Fibroblast of the aortic adventitia (primary cell): ENCODE data around the gene NUCB1. TPM values are rescaled to one million over a fixed set of nuclear protein-coding genes. Genes with fewer than 3 reads are reported as not detected.
"Not testable (repeated sequence)": the region's sequence is repeated elsewhere in the genome, so short reads cannot be mapped to it uniquely, and the experiment has no call there.

Source experiments
- DNase-seq: peaks from one replicate; pipeline ENCODE4 v3.0.0-alpha.2; 2010; ENCODE audit warnings: low read depth
- H3K4me3 ChIP-seq: 2 replicates; pipeline ENCODE4 v1.5.1; 2011; ENCODE audit warnings: low read depth, mild to moderate bottlenecking, control low read depth, low read length, moderate library complexity
- total RNA-seq: library from RNA; depleted of rRNA; stranded (reverse); fragments of >200 nt; gene quantifications from 2 replicates; pipeline ENCODE4 v1.2.3, GENCODE V29; 2012; ENCODE audit warnings: low replicate concordance
- TF ChIP-seq, protein P1 (sequence below): IDR thresholded peaks from 2 replicates; pipeline ENCODE4 v1.5.1; 2011; ENCODE audit warnings: mild to moderate bottlenecking, low read length, control low read depth, inconsistent platforms; ENCODE audit not compliant: insufficient read depth

The NUCB1 gene
- total RNA-seq, 1 donor, result 267 TPM

DNA sequence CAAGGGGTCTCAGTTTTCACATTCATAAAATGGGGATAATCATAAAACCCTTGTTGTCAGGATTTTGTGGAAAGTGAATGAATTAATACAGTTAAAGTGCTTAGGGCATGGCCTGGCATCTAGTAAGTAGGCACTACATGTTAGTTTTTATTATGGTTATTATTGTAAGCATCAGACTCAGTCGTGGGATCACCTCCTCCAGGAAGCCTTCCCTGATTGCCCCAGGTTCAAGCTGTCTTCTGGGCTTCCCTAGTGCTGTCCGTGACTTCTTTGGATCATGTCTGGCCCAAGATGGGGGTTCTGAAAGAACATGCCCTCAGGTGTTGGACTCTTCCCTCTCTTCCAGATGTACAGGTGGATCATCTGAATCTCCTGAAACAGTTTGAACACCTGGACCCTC is 10.7 kb downstream of the NUCB1 start:
- no peak overlapping the region for H3K4me3 ChIP-seq
- DNase-seq, result no peak
- TF ChIP-seq, protein P1, sequence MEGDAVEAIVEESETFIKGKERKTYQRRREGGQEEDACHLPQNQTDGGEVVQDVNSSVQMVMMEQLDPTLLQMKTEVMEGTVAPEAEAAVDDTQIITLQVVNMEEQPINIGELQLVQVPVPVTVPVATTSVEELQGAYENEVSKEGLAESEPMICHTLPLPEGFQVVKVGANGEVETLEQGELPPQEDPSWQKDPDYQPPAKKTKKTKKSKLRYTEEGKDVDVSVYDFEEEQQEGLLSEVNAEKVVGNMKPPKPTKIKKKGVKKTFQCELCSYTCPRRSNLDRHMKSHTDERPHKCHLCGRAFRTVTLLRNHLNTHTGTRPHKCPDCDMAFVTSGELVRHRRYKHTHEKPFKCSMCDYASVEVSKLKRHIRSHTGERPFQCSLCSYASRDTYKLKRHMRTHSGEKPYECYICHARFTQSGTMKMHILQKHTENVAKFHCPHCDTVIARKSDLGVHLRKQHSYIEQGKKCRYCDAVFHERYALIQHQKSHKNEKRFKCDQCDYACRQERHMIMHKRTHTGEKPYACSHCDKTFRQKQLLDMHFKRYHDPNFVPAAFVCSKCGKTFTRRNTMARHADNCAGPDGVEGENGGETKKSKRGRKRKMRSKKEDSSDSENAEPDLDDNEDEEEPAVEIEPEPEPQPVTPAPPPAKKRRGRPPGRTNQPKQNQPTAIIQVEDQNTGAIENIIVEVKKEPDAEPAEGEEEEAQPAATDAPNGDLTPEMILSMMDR, result no peak

GRCh38 chr19:48913114-48913889 is 13.2 kb downstream of the NUCB1 start:
- no peak for DNase-seq
- TF ChIP-seq, protein P1, result no peak

GRCh38 chr19:48914181-48914580 is 14.1 kb downstream of the NUCB1 start:
- TF ChIP-seq, protein P1, result no peak
- H3K4me3 ChIP-seq, result no peak overlapping the region
- no peak for DNase-seq

More at GRCh38 chr19:48913114-48913889, 13.2 kb downstream of the NUCB1 start:
- no peak overlapping the region for H3K4me3 ChIP-seq

DNA sequence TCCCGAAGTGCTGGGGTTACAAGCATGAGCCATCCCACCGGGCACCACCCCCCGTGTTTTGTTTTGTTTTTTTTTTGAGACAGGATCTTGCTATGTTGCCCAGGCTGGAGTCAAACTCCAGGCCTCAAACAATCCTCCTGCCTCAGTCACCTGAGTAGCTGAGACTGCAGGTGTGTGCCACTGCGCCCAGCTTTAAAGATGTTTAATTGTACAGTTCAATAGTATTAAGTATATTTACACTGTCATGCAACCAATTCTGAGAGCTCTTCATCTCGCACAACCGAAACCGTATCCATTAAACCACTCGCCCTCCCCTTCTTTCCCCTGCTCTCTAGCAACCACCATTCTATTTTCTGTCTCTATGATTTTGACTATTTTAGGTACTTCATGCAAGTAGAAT is 15.6 kb downstream of the NUCB1 start:
- TF ChIP-seq, protein P1, result no peak
- no peak overlapping the region for H3K4me3 ChIP-seq
- no peak for DNase-seq

DNA sequence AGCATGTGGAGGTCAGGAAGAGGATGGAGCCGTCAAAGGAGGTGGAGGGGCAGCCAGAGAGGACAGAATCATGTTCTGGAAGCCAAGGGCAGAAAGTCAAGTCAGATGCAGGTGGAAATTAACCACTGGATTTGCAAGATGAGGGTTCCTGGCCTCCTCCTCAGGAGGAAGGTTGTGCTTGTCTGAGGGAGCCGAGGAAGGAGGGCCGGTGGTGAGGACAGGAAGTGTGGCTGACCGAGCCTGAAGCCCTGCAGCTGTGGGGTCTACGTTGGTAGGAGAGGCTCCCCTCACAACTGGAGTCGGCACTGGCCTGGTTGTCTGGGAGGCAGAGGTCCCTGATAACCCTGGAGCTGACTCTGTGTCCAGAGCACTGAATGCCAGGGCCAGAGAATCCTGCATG is 18.0 kb downstream of the NUCB1 start:
- no peak for DNase-seq
- TF ChIP-seq, protein P1, result no peak
- H3K4me3 ChIP-seq, result no peak overlapping the region

DNA sequence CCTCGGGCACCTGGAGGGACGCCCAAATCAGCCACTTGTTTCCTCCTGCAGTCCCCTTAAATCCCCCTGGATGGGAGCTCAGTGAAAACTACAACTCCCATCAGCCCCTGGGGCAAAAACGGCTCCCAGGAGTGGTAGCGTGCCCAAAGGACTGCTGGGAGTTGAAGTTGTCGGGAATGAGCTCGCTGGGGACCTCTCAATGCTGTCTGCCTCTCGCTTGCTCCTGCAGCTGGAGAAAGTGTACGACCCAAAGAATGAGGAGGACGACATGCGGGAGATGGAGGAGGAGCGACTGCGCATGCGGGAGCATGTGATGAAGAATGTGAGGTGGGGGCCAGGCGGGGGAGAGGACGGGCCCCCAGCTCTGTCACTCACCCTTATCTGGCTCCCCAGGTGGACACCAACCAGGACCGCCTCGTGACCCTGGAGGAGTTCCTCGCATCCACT is 18.7 kb downstream of the NUCB1 start:
- no peak for DNase-seq
- TF ChIP-seq, protein P1, result no peak
- no peak overlapping the region for H3K4me3 ChIP-seq

DNA sequence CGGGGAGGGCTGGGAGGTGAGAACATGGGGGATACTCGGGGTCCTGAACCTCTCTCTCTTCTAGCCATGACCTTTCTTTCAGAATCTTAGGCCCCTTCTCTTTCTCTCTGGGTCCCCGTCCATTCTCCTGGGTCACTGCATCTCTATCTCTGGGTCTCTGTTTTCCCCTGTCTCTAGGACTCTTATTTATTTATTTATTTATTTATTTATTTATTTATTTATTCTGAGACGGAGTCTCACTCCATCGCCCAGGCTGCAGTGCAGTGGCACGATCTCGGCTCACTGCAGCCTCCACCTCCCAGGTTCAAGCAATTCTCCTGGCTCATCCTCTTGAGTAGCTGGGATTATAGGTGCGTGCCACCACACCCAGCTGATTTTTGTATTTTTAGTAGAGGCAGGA is 19.2 kb downstream of the NUCB1 start:
- DNase-seq, H3K4me3 ChIP-seq: not testable (repeated sequence)
